ENCODE measurements around the gene OPCML. TPM values are rescaled to one million over a fixed set of nuclear protein-coding genes. Genes with fewer than 3 reads are reported as not detected.

The OPCML gene
- total RNA-seq, 1 experiment from 2014 or later, result 0.94 TPM

DNA sequence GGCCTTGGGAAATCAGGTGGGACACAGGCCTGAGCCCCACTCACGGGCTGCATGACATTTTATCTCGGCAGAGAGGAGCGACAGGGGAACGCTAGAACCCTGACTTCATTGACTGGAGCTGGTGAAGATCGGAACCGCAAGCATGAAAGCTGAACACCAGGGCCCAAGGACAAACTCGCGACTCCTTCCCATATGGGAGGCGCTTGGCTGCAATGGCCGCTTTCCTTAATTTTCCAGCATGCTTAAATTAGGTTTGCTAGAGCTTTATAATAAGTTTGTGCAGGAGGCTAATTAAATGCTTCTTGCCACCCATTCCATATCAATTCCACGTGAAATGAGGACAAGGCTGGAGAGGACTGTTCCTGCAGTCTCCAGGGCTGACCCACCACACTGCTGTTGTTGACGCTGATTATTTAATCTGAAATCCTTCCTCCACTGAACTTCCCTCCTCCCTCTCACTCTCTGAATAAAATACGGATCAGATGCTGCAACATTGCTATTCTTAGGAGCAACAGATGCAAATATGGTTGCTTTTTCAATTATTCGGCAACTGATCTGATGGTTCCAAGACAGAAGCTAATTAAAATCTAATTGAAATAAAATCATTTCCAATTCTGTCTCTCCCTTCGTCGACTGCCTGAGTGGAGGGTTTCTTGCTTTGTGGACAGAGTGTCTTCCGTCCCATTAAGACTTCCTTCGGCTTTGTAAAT is 692.9 kb downstream of the OPCML start:
- H3K4me1 ChIP-seq (ENCODE audit: insufficient read depth, low read length), result no peaks in the 10 kb centered on the region
- TF ChIP-seq, protein P1, sequence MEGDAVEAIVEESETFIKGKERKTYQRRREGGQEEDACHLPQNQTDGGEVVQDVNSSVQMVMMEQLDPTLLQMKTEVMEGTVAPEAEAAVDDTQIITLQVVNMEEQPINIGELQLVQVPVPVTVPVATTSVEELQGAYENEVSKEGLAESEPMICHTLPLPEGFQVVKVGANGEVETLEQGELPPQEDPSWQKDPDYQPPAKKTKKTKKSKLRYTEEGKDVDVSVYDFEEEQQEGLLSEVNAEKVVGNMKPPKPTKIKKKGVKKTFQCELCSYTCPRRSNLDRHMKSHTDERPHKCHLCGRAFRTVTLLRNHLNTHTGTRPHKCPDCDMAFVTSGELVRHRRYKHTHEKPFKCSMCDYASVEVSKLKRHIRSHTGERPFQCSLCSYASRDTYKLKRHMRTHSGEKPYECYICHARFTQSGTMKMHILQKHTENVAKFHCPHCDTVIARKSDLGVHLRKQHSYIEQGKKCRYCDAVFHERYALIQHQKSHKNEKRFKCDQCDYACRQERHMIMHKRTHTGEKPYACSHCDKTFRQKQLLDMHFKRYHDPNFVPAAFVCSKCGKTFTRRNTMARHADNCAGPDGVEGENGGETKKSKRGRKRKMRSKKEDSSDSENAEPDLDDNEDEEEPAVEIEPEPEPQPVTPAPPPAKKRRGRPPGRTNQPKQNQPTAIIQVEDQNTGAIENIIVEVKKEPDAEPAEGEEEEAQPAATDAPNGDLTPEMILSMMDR (conservative IDR thresholded peaks at IDR 0.05), result no peak
- H4K8ac ChIP-seq (replicated peaks; ENCODE audit: insufficient read length, low read depth, low read length), result no peak overlapping the region
- no peaks in the 10 kb centered on the region for H3K27me3 ChIP-seq (ENCODE audit: insufficient read depth, low read length)
- H2BK15ac ChIP-seq (ENCODE audit: low read depth, low read length), result no peak overlapping the region
- H3K56ac ChIP-seq (ENCODE audit: insufficient read length, low read depth, low read length), result no peak overlapping the region
- no peak overlapping the region for H4K91ac ChIP-seq (ENCODE audit: insufficient read length, low read depth, low read length)
- no peak overlapping the region for H2BK5ac ChIP-seq (ENCODE audit: insufficient read length, low read length)
- WGBS (ENCODE audit: extremely low coverage, insufficient read length, low lambda C conversion rate), result no CpG with 5 or more reads among the region's 18 CpGs
- H3K27ac ChIP-seq (ENCODE audit: insufficient read length, low read depth, low read length), result no peak overlapping the region
- Mint-ChIP-seq H3K36me3 (ENCODE audit: insufficient read depth in 1 of 3, low read depth in 3 of 3) (no peaks in the 10 kb centered on the region), H3K9me3 (no peaks in the 10 kb centered on the region), H3K4me1 (peaks cover 28 to 36% of the 10 kb centered on the region in 2 experiments), H3K27me3 (ENCODE audit: low read depth) (no peaks in the 10 kb centered on the region; the same call in 1 of the 2 replicates), H3K27ac (peak overlapping the region; percentile 49 to 89 (median 59); a peak in 6 of 7 replicates), H3K4me3 (no peak overlapping the region)
- no peak overlapping the region for H3T11ph ChIP-seq (ENCODE audit: low read length)
- no peaks in the 10 kb centered on the region for H4K20me1 ChIP-seq (ENCODE audit: control insufficient read depth, insufficient read depth, insufficient read length)
- H3K23me2 ChIP-seq (ENCODE audit: insufficient read length, low read depth, low read length, poor library complexity, severe bottlenecking), result no peaks in the 10 kb centered on the region
- no peak overlapping the region for H2AK5ac ChIP-seq (ENCODE audit: insufficient read length, low read length)
- H3K18ac ChIP-seq (ENCODE audit: insufficient read length, low read depth, low read length), result no peak overlapping the region
- no peak overlapping the region for H4K5ac ChIP-seq (ENCODE audit: insufficient read length, low read depth, low read length)
- H3K4me2 ChIP-seq (ENCODE audit: insufficient read depth, insufficient read length, low read length), result no peak overlapping the region
- no peak overlapping the region for H2BK120ac ChIP-seq (ENCODE audit: low read depth, low read length, poor library complexity, severe bottlenecking)
- H3K9ac ChIP-seq (ENCODE audit: extremely low read depth, insufficient read length, low read length), result no peak overlapping the region
- H3K14ac ChIP-seq (ENCODE audit: insufficient read depth, low read length), result peak overlapping the region; percentile 67; the same call in 1 of the 2 replicates
- H3K79me1 ChIP-seq (ENCODE audit: insufficient read depth, low read depth, low read length, poor library complexity, severe bottlenecking), result no peaks in the 10 kb centered on the region
- H3K4ac ChIP-seq (ENCODE audit: low read depth, low read length), result no peak overlapping the region
- H3K23ac ChIP-seq (ENCODE audit: insufficient read length, low read depth, low read length), result no peak overlapping the region
- DNase-seq, result no peak
- no peak overlapping the region for H2BK12ac ChIP-seq (ENCODE audit: insufficient read length, low read depth, low read length)
- no peaks in the 10 kb centered on the region for H3K9me3 ChIP-seq (ENCODE audit: control insufficient read depth, low read depth, low read length)
- H3K79me2 ChIP-seq (ENCODE audit: insufficient read depth, low read length), result no peaks in the 10 kb centered on the region
- no peak overlapping the region for H2AFZ ChIP-seq (ENCODE audit: low read length)
- H2BK20ac ChIP-seq (ENCODE audit: low read depth, low read length, poor library complexity, severe bottlenecking), result no peak overlapping the region

Measured in H9 (cell line).